ENCODE data around the gene RNF169. TPM values are rescaled to one million over a fixed set of nuclear protein-coding genes. Genes with fewer than 3 reads are reported as not detected.

Gene RNF169
- total RNA-seq, 1 experiment from 2014 or later = 13.0 TPM

- no peak overlapping the region for H3K4me2 ChIP-seq (ENCODE audit: insufficient read depth, insufficient read length, low read length)
- DNase-seq = no peak
Measured at GRCh38 chr11:74783241-74783871, 34.7 kb downstream of the RNF169 start.

More at GRCh38 chr11:74783241-74783871, 34.7 kb downstream of the RNF169 start:
- no peaks in the 10 kb centered on the region for H3K4me1 ChIP-seq (ENCODE audit: insufficient read depth, low read length)
- TF ChIP-seq CTCF (conservative IDR thresholded peaks at IDR 0.05) = no peak
- H3K79me1 ChIP-seq (ENCODE audit: insufficient read depth, low read depth, low read length, poor library complexity, severe bottlenecking) = peaks cover 6% of the 10 kb centered on the region
- no peaks in the 10 kb centered on the region for H3K9me3 ChIP-seq (ENCODE audit: control insufficient read depth, low read depth, low read length)
- no CpG with 5 or more reads among the region's 2 CpGs for WGBS (ENCODE audit: extremely low coverage, insufficient read length, low lambda C conversion rate)
- no peak overlapping the region for H2BK5ac ChIP-seq (ENCODE audit: insufficient read length, low read length)
- H3K9ac ChIP-seq (ENCODE audit: extremely low read depth, insufficient read length, low read length) = no peak overlapping the region
- Mint-ChIP-seq H3K36me3 (ENCODE audit: insufficient read depth in 1 of 3, low read depth in 3 of 3) (no peaks in the 10 kb centered on the region), H3K4me1 (peaks cover 3% of the 10 kb centered on the region in 2 experiments; a peak in 2 of 4 replicates), H3K27me3 (ENCODE audit: low read depth) (no peaks in the 10 kb centered on the region), H3K4me3 (no peak overlapping the region), H3K27ac (no peak overlapping the region), H3K9me3 (no peaks in the 10 kb centered on the region)
- no peak overlapping the region for H3K14ac ChIP-seq (ENCODE audit: insufficient read depth, low read length)
- no peak overlapping the region for H3K23ac ChIP-seq (ENCODE audit: insufficient read length, low read depth, low read length)
- no peaks in the 10 kb centered on the region for H3K23me2 ChIP-seq (ENCODE audit: insufficient read length, low read depth, low read length, poor library complexity, severe bottlenecking)
- no peaks in the 10 kb centered on the region for H3K27me3 ChIP-seq (ENCODE audit: insufficient read depth, low read length)
- no peak overlapping the region for H3K56ac ChIP-seq (ENCODE audit: insufficient read length, low read depth, low read length)
- no peak overlapping the region for H2AFZ ChIP-seq (ENCODE audit: low read length)
- no peak overlapping the region for H2BK120ac ChIP-seq (ENCODE audit: low read depth, low read length, poor library complexity, severe bottlenecking)
- H2AK5ac ChIP-seq (ENCODE audit: insufficient read length, low read length) = no peak overlapping the region
- H3K27ac ChIP-seq (ENCODE audit: insufficient read length, low read depth, low read length) = no peak overlapping the region
- no peak overlapping the region for H4K8ac ChIP-seq (replicated peaks; ENCODE audit: insufficient read length, low read depth, low read length)
- no peak overlapping the region for H3K4ac ChIP-seq (ENCODE audit: low read depth, low read length)
- H4K91ac ChIP-seq (ENCODE audit: insufficient read length, low read depth, low read length) = no peak overlapping the region
- H2BK20ac ChIP-seq (ENCODE audit: low read depth, low read length, poor library complexity, severe bottlenecking) = no peak overlapping the region
- H3K18ac ChIP-seq (ENCODE audit: insufficient read length, low read depth, low read length) = no peak overlapping the region
- no peaks in the 10 kb centered on the region for H4K20me1 ChIP-seq (ENCODE audit: control insufficient read depth, insufficient read depth, insufficient read length)
- no peak overlapping the region for H2BK12ac ChIP-seq (ENCODE audit: insufficient read length, low read depth, low read length)
- peaks cover 9% of the 10 kb centered on the region; the same call in 1 of the 2 replicates for H3K79me2 ChIP-seq (ENCODE audit: insufficient read depth, low read length)
- no peak overlapping the region for H3T11ph ChIP-seq (ENCODE audit: low read length)
- no peak overlapping the region for H2BK15ac ChIP-seq (ENCODE audit: low read depth, low read length)
- no peak overlapping the region for H4K5ac ChIP-seq (ENCODE audit: insufficient read length, low read depth, low read length)

All from H9 (cell line).